Measurements from ENCODE around the gene FHOD3. TPM values are rescaled to one million over a fixed set of nuclear protein-coding genes. Genes with fewer than 3 reads are reported as not detected.

FHOD3 gene
- total and polyA plus RNA-seq, 9 of the 15 experiments (the other 6 are each of a cell fraction or from before 2014, with no cell fraction given) = 0.11 TPM; not detected in 8

DNA sequence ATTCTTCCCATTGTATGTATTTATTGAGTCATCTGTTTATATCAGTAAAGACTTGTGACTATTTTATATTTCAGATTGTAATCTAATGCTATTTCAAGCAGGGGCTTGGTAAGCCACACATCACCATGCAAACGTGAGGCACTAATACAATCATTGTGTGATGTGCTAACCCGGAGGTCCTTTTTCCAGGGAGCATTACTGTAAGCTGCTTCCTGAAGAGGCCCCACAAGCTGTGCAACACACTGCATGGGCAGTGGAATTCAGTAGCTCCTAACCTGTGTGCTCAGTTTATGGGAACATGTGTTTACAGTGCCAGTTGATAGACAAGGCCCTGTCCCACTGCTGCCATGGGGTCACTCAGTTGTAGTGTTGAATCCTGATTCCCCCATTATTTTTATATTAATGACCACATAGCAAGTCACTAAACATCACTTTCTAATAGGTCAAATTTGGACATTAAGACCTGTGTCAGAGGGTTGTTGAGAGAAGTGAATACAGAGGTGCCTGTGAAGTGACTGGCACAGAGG lies 162.9 kb downstream of the FHOD3 start:
- H3K9me3 ChIP-seq (replicated peaks; ENCODE audit: control insufficient read depth, insufficient read depth, low read depth, low read length) = no peaks in the 10 kb centered on the region
- 0 out of 2 replicates have a peak, but pooled peaks cover 2% of the 10 kb centered on the region for H4K20me1 ChIP-seq (replicated peaks; ENCODE audit: control insufficient read depth, insufficient read depth, low read length)
- no peaks in the 10 kb centered on the region; a peak in 1 of 5 replicates for H3K4me1 ChIP-seq (replicated peaks in 1 of 2; ENCODE audit: control insufficient read depth in 2 of 2, insufficient read depth in 2 of 2, low read length in 2 of 2)
- no peaks in the 10 kb centered on the region for H3K9me1 ChIP-seq (ENCODE audit: control insufficient read depth, insufficient read depth, low read length)
- DNase-seq (ENCODE audit: extremely low read depth in 1 of 4, low spot score in 3 of 4) (no peak), FAIRE-seq (no peak), ATAC-seq (no peak)
- TF ChIP-seq FOXJ2 (tag; IDR thresholded peaks at IDR 0.05) (no peak), ZNF24 (IDR thresholded peaks at IDR 0.05) (no peak), MBD2 (IDR thresholded peaks at IDR 0.05; ENCODE audit: borderline replicate concordance, low read depth) (no peak), ZNF77 (CRISPR knock-in tag; IDR thresholded peaks at IDR 0.05) (no peak), KDM5B (IDR thresholded peaks at IDR 0.05; ENCODE audit: insufficient replicate concordance, low read depth, low read length) (no peak), HLTF (IDR thresholded peaks at IDR 0.05) (no peak), NONO (IDR thresholded peaks at IDR 0.05; ENCODE audit: low read depth in 2 of 2, low read length in 1 of 2) (no peak)
- TF ChIP-seq, protein P1, sequence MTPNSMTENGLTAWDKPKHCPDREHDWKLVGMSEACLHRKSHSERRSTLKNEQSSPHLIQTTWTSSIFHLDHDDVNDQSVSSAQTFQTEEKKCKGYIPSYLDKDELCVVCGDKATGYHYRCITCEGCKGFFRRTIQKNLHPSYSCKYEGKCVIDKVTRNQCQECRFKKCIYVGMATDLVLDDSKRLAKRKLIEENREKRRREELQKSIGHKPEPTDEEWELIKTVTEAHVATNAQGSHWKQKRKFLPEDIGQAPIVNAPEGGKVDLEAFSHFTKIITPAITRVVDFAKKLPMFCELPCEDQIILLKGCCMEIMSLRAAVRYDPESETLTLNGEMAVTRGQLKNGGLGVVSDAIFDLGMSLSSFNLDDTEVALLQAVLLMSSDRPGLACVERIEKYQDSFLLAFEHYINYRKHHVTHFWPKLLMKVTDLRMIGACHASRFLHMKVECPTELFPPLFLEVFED (CRISPR knock-in tag; conservative IDR thresholded peaks at IDR 0.05) = no peak
- TF ChIP-seq, protein P2, sequence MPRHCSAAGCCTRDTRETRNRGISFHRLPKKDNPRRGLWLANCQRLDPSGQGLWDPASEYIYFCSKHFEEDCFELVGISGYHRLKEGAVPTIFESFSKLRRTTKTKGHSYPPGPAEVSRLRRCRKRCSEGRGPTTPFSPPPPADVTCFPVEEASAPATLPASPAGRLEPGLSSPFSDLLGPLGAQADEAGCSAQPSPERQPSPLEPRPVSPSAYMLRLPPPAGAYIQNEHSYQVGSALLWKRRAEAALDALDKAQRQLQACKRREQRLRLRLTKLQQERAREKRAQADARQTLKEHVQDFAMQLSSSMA (CRISPR knock-in tag; IDR thresholded peaks at IDR 0.05) = no peak
- H3K36me3 ChIP-seq (ENCODE audit: control insufficient read depth, insufficient read depth, low read length) = no peaks in the 10 kb centered on the region
- intact Hi-C loops (cut with micrococcal nuclease) (no loop called here), in situ Hi-C loops (cut with MboI) (no loop called here)
- CTCF ChIA-PET (ENCODE audit: low intra/inter-chr PET ratio) = no interaction called here
- 0% methylated on average over 2 of the region's 2 CpGs for WGBS (ENCODE audit: insufficient coverage, low coverage, missing lambda C conversion rate)
- H3K4me3 ChIP-seq = no peak overlapping the region
- H3K4me2 ChIP-seq (ENCODE audit: insufficient read depth, low read length) = no peak overlapping the region
- H3K9ac ChIP-seq (ENCODE audit: insufficient read depth in 1 of 2, low read depth in 2 of 2, low read length in 2 of 2) = no peak overlapping the region
- no peaks in the 10 kb centered on the region for H3K79me2 ChIP-seq (ENCODE audit: control insufficient read depth, insufficient read depth, low read length)
- BruUV-seq (replicated peaks) = no TSS peak
- H3K27me3 ChIP-seq (ENCODE audit: control insufficient read depth in 2 of 2, insufficient read depth in 2 of 2, low read length in 2 of 2) = 0 out of 5 replicates have a peak, but pooled peaks cover 0 to 3% of the 10 kb centered on the region in 2 experiments
- no peak overlapping the region for H3K27ac ChIP-seq (ENCODE audit: extremely low read depth, low read depth, low read length)
- POLR2A ChIA-PET = no interaction called here
- no peak overlapping the region for H2AFZ ChIP-seq (ENCODE audit: low read depth, low read length)

All from K562 (cell line).